B cell (primary cell): Measurements from ENCODE around the gene MREG. TPM values are rescaled to one million over a fixed set of nuclear protein-coding genes. Genes with fewer than 3 reads are reported as not detected.

Experiments used
- ATAC-seq: fragments of 200-7000 bp; cut with Tn5 transposase; one replicate; pipeline ENCODE4 v1.10.0; 2021; ENCODE audit warnings: low read depth, mild to moderate bottlenecking, moderate number of reproducible peaks, moderate library complexity
- CTCF ChIA-PET: fragments of 350-600 bp; sonication (Branson Sonifier 250); formaldehyde crosslinking; loops from one replicate; lab custom pipeline; 2021; ENCODE audit warnings: antibody characterized with exemption, inconsistent platforms; lab: Charles Lee
- POLR2A ChIA-PET: fragments of 350-600 bp; sonication (Branson Sonifier 250); formaldehyde crosslinking; loops from one replicate; lab custom pipeline; 2021; ENCODE audit warnings: antibody characterized with exemption; lab: Charles Lee
- DNase-seq: peaks from one replicate; pipeline ENCODE4 v3.0.0; 2013
- H2AFZ ChIP-seq: 2 replicates; pipeline ENCODE4 v1.6.1; 2012; ENCODE audit warnings: mild to moderate bottlenecking, low read depth, low read length; ENCODE audit not compliant: insufficient read depth, poor library complexity, severe bottlenecking
- H3K27ac ChIP-seq, 2 donors: 1 replicate in 1 of 2; 2 replicates in 1 of 2; pipeline ENCODE4 v1.5.1; 2012 to 2013; ENCODE audit warnings: low read length in 2 of 2, mild to moderate bottlenecking in 2 of 2, moderate library complexity in 1 of 2
- H3K27me3 ChIP-seq, 4 experiments: fragments of 200-600 bp in 1 of 4; sonication (generic) in 1 of 4; replicated peaks in 1 of 4; 1 replicate in 2 of 4; 2 replicates in 2 of 4; pipeline versions ENCODE4 v1.6.1 to v1.7.0; 2013 to 2016; ENCODE audit warnings: low read length in 3 of 4, mild to moderate bottlenecking in 2 of 4, mixed read lengths in 1 of 4, moderate library complexity in 1 of 4; ENCODE audit not compliant: insufficient read depth in 4 of 4, control insufficient read depth in 3 of 4; ENCODE audit errors: control extremely low read depth in 1 of 4
- H3K36me3 ChIP-seq, 2 experiments: replicated peaks in 1 of 2; 1 replicate in 1 of 2; 2 replicates in 1 of 2; pipeline versions ENCODE4 v1.6.1 to v1.7.1; 2013; ENCODE audit warnings: low read length in 1 of 2; ENCODE audit not compliant: insufficient read depth in 2 of 2, control insufficient read depth in 1 of 2; ENCODE audit errors: control extremely low read depth in 1 of 2, extremely low read depth in 1 of 2
- H3K4me1 ChIP-seq, 2 donors: fragments of 200-600 bp in 1 of 2; sonication (generic) in 1 of 2; 1 replicate in 1 of 2; 2 replicates in 1 of 2; pipeline versions ENCODE4 v1.5.1 to v1.6.1; 2013 to 2017; ENCODE audit warnings: low read length in 2 of 2; ENCODE audit not compliant: control insufficient read depth in 2 of 2, insufficient read depth in 2 of 2
- H3K4me2 ChIP-seq: replicated peaks from 2 replicates; pipeline ENCODE3; 2012; ENCODE audit warnings: mild to moderate bottlenecking, low read depth, low read length; ENCODE audit not compliant: poor library complexity, severe bottlenecking
- H3K4me3 ChIP-seq, 5 experiments: fragments of 200-600 bp in 1 of 5; sonication (generic) in 1 of 5; 1 replicate in 3 of 5; 2 replicates in 2 of 5; pipeline versions ENCODE4 v1.5.1 to v1.7.0; 2011 to 2016; ENCODE audit warnings: low read length in 4 of 5, mild to moderate bottlenecking in 4 of 5, low read depth in 2 of 5, control low read depth in 1 of 5, moderate library complexity in 1 of 5; ENCODE audit not compliant: insufficient read depth in 1 of 5; ENCODE audit errors: control extremely low read depth in 1 of 5, extremely low read depth in 1 of 5
- H3K79me2 ChIP-seq: fragments of 200-600 bp; sonication (generic); one replicate; pipeline ENCODE4 v1.6.0; 2016; ENCODE audit warnings: low read length; ENCODE audit not compliant: control insufficient read depth, insufficient read depth
- H3K9ac ChIP-seq: fragments of 200-600 bp; sonication (generic); 2 replicates; pipeline ENCODE4 v1.6.1; 2017; ENCODE audit warnings: mild to moderate bottlenecking, low read length, moderate library complexity
- H3K9me3 ChIP-seq, 3 donors: one replicate each; pipeline versions ENCODE4 v1.6.1 to v1.7.1; 2013; ENCODE audit warnings: low read length in 2 of 3; ENCODE audit not compliant: control insufficient read depth in 2 of 3, insufficient read depth in 1 of 3; ENCODE audit errors: control extremely low read depth in 1 of 3
- H4K20me1 ChIP-seq: 2 replicates; pipeline ENCODE4 v1.6.0; 2012; ENCODE audit warnings: mild to moderate bottlenecking, low read length; ENCODE audit not compliant: insufficient read depth, control insufficient read depth, poor library complexity, severe bottlenecking
- H3K27ac Mint-ChIP-seq: one replicate; pipeline ENCODE4 v1.8.0; 2021; ENCODE audit warnings: mixed read lengths
- H3K27me3 Mint-ChIP-seq: one replicate; pipeline ENCODE4 v1.8.0; 2021; ENCODE audit warnings: mixed read lengths
- H3K4me1 Mint-ChIP-seq: one replicate; pipeline ENCODE4 v1.8.0; 2021; ENCODE audit warnings: mixed read lengths
- H3K4me3 Mint-ChIP-seq: one replicate; pipeline ENCODE4 v1.8.0; 2021; ENCODE audit warnings: mixed read lengths
- H3K9me3 Mint-ChIP-seq: one replicate; pipeline ENCODE4 v1.8.0; 2022; ENCODE audit warnings: mixed read lengths; ENCODE audit not compliant: insufficient read depth
- EZH2 ChIP-seq: IDR thresholded peaks from 2 replicates; pipeline ENCODE4 v1.6.1; 2012; ENCODE audit warnings: borderline replicate concordance, low read depth, mild to moderate bottlenecking, moderate library complexity, low read length; ENCODE audit not compliant: insufficient read depth, poor library complexity, severe bottlenecking
- WGBS: methylation state at CpG from one replicate; pipeline ENCODE4 v1.1.5; 2013; ENCODE audit warnings: missing lambda C conversion rate; ENCODE audit not compliant: insufficient coverage; 5-methylcytosine and 5-hydroxymethylcytosine counted together
- intact Hi-C: fragments of 100-400 bp; cut with micrococcal nuclease; formaldehyde crosslinking; loops from one replicate; pipeline ENCODE4 v1.10.0; 2022
- polyA plus RNA-seq: library from polyadenylated mRNA; depleted of rRNA; stranded (reverse); fragments of >200 nt; gene quantifications from 2 replicates; pipeline ENCODE4 v1.2.3, GENCODE V29; 2012
- total RNA-seq, 2 donors: library from RNA; stranded (reverse); fragments of 120-200 nt in 1 of 2; gene quantifications; 1 replicate in 1 of 2; 2 replicates in 1 of 2; pipeline versions ENCODE4 v1.2.3 to v1.2.4, GENCODE V29; 2013 to 2022
- TF ChIP-seq, protein P1 (sequence below): fragments of 200-600 bp; IDR thresholded peaks from one replicate; pipeline ENCODE4 v1.8.0; 2022; ENCODE audit warnings: antibody characterized with exemption, mild to moderate bottlenecking

MREG gene
- total and polyA plus RNA-seq, 2 donors (not counting 1 experiment from before 2014, with no cell fraction given), result 2.1 to 5.7 TPM

DNA sequence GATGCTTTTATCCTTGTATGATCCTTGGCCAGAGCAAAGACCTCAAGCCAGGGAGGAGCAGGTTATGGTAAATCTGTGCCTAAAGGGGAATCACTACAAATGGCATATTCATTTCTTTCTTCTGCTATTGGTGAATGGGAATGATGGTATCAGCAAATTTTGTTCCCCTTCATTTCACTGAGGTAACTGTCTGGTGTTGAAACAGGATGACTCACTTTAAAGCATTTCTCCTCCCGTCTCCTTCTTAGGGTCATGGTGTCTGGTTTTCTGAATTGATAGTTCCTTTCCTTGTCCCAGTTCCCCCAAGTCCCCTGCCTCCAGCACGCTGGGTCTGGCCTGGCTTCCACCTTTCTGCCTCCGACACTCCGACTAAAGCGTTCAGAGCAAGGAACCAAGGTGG lies 109.2 kb downstream of the MREG start:
- Mint-ChIP-seq H3K4me1 (peaks cover 3% of the 10 kb centered on the region), H3K27ac (no peak overlapping the region), H3K4me3 (no peak overlapping the region), H3K27me3 (peaks cover 27% of the 10 kb centered on the region), H3K9me3 (no peaks in the 10 kb centered on the region)
- Histone ChIP-seq H3K27me3 (no peaks in the 10 kb centered on the region), H3K9me3 (no peaks in the 10 kb centered on the region), H2AFZ (no peak overlapping the region), H3K4me2 (no peak overlapping the region), H3K79me2 (no peaks in the 10 kb centered on the region), H3K27ac (no peak overlapping the region), H3K9ac (no peak overlapping the region), H4K20me1 (no peaks in the 10 kb centered on the region), H3K36me3 (no peaks in the 10 kb centered on the region), H3K4me1 (no peaks in the 10 kb centered on the region), H3K4me3 (no peak overlapping the region)
- intact Hi-C loops, result no loop called here
- 87% methylated on average over 4 of the region's 5 CpGs for WGBS
- ChIA-PET POLR2A (no interaction called here), CTCF (no interaction called here)
- TF ChIP-seq, protein P1, sequence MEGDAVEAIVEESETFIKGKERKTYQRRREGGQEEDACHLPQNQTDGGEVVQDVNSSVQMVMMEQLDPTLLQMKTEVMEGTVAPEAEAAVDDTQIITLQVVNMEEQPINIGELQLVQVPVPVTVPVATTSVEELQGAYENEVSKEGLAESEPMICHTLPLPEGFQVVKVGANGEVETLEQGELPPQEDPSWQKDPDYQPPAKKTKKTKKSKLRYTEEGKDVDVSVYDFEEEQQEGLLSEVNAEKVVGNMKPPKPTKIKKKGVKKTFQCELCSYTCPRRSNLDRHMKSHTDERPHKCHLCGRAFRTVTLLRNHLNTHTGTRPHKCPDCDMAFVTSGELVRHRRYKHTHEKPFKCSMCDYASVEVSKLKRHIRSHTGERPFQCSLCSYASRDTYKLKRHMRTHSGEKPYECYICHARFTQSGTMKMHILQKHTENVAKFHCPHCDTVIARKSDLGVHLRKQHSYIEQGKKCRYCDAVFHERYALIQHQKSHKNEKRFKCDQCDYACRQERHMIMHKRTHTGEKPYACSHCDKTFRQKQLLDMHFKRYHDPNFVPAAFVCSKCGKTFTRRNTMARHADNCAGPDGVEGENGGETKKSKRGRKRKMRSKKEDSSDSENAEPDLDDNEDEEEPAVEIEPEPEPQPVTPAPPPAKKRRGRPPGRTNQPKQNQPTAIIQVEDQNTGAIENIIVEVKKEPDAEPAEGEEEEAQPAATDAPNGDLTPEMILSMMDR, result no peak
- no peak for TF ChIP-seq EZH2
- DNase-seq (no peak), ATAC-seq (no peak)

DNA sequence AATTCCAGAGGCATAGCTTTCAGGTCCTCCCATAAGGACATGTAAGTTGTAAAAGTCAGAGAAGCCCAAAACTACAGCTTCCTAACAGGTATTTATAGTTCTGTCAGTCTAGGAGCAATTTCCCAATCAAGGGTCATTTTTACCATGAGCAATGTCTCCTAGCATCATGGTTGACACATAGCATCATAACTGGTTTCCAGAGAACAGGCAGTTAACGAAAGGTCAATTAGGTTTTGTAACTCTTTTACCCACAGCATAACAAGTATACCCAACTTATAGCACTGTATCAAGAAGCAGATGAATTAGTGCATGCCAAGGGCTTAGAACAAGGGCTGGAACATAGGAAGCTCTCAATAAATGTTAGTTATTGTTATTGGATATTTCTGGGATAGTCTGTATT lies 110.1 kb downstream of the MREG start:
- H3K9me3 Mint-ChIP-seq, result no peaks in the 10 kb centered on the region
- no peaks in the 10 kb centered on the region for H3K27me3 ChIP-seq
- TF ChIP-seq, protein P1, result no peak
- TF ChIP-seq EZH2, result no peak
- POLR2A ChIA-PET, result no interaction called here
- ATAC-seq (no peak), DNase-seq (no peak)
- H3K4me2 ChIP-seq, result no peak overlapping the region
- H3K27me3 Mint-ChIP-seq, result peaks cover 28% of the 10 kb centered on the region
- no peak overlapping the region for H3K4me3 Mint-ChIP-seq
- no peaks in the 10 kb centered on the region for H3K4me1 ChIP-seq
- H2AFZ ChIP-seq, result no peak overlapping the region
- H3K4me3 ChIP-seq, result no peak overlapping the region
- 80% methylated on average over 1 of the region's 1 CpG for WGBS
- no peaks in the 10 kb centered on the region for H3K9me3 ChIP-seq
- no peak overlapping the region for H3K27ac Mint-ChIP-seq
- intact Hi-C loops, result no loop called here
- no peak overlapping the region for H3K9ac ChIP-seq
- peaks cover 3% of the 10 kb centered on the region for H3K4me1 Mint-ChIP-seq
- no peaks in the 10 kb centered on the region for H3K36me3 ChIP-seq
- CTCF ChIA-PET, result no interaction called here
- H3K79me2 ChIP-seq, result no peaks in the 10 kb centered on the region
- no peaks in the 10 kb centered on the region for H4K20me1 ChIP-seq
- no peak overlapping the region for H3K27ac ChIP-seq
